HUDEP-2 (cell line): ENCODE measurements around the gene SH3BGRL2.

Experiments used
- DNase-seq, 76 experiments: peaks; one replicate each; lab custom pipeline; 2025; ENCODE audit not compliant: unreplicated experiment in 76 of 76; lab: John Stamatoyannopoulos, UW

SH3BGRL2 gene

DNA sequence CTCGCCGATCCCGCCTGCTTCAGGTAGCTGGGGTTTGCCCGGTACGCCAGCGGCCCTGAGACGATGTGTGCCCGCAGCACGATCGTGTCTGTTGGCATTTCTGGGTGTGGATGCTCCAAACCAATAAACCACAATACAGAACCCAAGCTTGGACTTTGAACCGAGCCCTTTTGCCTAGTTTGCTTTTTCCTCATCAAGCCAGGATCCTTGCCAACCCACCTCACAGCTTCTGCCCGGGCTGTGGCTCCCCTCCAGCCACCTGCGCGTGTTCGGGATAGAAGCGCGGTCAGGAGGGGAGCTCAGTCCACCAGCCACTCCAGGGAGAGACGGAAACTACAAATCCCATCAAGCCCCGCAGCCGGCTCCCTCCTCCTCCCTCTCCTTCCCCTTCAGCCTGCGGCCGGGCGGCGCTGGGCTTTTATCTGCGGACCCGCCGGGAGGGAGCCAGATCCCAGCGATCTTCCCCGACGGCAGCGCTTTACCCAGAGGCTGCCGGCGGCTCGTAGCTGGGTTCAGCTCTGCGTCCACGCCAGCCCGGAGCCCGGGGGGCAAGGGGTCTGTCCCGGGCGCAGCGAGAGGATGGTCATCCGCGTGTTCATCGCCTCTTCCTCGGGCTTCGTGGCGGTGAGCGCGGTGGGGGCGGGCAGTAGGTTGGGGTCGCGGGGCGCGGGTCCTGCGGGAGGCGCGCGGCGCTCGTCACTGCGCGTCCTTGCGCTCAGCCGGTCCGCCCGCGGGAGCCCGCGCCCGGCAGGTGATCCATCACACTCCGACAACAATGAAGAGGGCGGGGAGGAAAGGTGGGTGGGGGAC, at the start of gene SH3BGRL2:
TSS of gene SH3BGRL2 (plus strand) at position 447 of the 810 bp plus-strand sequence. CDS start at position 580, 133 bp downstream.
- peak in 45 of 76 experiments; percentile 6 to 65 (median 32) for DNase-seq

DNA sequence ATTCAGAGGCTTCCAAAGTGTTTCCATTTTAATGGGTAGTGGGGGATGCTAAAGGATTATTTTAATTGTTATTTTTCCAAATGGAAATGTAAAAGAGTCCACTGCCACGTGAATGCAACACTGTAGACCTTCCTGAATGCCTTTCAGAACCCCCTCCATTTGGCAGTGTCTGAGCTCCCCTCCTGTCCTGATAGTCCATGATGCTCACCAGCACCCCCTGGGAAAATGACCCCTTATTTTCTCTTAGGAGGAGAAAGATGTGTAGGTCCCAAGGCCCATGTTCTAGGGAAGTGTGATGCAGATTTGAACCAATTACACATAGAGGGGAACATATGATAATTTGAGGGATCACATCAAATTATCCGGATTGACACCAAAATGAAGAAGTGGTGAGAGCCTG, 46.8 kb upstream of the SH3BGRL2 start:
- DNase-seq: no peak

DNA sequence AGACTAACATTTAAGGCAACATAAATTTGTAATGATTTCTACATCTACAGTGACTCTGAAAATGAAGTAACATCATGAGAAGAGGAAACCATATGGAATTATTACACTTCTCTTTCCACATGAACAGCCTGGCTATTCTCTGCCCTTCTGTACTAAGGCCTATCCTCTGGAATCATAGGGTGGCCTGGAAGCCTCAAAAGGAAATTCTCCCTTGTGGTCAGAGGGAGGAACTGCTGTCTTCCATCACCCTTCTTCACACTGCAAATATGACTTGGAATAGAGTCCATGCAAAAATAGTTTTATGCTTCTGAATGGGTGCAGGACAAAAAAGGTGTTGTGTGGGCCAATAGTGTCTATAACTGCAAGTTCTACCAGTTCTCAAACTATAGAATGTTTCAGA, 44.6 kb upstream of the SH3BGRL2 start:
- DNase-seq: peak in 4 of 76 experiments; percentile 2 to 24 (median 10)

DNA sequence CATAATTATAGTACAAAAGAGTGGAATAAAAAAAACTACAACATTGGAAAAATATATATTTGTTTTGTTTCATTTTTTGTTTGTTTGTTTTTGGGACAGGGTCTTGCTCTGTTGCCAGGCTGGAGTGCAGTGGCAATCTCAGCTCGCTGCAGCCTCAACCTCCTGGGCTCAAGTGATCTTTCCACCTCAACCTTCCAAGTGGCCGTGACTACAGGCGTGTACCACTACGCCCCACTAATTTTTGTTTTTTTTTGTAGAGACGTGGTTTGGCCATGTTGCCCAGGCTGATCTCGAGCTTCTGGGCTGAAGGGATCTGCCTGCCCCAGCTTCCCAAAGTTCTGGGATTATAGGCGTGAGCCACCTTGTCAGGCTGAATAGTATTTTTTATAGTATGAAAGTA, 41.4 kb upstream of the SH3BGRL2 start:
- DNase-seq: no peak

DNA sequence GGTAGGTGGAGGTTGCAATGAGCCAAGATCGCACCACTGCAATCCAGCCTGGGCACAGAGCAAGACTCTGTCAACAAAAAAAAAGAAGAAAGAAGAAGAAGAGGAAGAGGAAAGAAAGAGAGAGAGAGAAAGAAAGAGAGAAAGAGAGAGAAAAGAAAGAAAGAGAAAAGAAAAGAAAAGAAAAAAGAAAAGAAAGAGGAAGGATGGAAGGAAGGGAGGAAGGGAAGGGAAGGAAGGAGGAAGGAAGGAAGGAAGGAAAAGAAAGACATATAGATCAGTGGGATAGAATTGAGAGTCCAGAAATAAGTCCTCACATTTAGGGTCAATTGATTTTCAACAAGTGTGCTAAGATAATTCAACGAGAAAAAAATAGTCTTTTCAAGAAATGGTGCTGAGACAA, 34.0 kb upstream of the SH3BGRL2 start:
- no peak for DNase-seq

DNA sequence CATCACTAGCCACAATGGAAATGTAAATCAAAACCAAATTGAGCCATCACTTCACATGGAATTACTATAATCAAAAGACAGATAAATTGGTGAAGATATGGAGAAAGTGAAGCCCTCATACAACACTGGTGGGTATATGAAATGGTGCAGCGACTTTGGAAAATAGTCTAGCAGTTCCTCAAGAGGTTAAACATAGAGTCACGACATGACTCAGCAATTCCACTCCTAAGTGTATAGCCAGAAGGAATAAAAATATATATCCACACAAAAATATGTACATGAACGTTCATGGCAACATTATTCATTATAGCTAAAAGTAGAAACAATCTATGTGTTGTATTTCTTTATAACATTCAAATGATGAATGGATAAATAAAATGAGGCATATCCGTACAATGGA, 33.1 kb upstream of the SH3BGRL2 start:
- DNase-seq: no peak

DNA sequence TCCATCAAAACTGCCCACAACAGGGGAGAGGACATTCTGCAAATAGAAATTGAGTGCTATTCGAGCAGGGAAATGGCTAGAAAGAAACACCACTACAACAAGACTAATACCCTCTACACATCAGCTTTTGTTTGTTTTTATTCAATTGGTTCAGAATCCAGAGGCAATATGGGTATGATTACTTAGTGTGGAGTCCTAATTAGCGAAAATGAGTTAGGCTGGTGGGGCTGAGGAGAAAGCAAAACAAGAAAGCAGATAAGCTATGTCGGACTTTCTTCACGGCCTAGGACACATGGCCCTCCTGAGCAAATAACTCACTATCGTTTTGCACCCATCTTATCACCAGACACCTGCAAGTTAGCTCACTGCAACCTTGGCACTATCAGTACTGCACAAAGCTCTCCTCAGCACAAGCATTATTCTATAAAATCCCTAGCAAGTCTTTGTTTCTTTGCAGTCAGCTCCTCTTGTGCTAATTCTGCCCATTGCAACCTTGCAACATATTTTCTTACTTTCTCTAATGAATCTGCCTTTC, 31.3 kb upstream of the SH3BGRL2 start:
- peak in 6 of 76 experiments; percentile 6 to 66 (median 28) for DNase-seq

DNA sequence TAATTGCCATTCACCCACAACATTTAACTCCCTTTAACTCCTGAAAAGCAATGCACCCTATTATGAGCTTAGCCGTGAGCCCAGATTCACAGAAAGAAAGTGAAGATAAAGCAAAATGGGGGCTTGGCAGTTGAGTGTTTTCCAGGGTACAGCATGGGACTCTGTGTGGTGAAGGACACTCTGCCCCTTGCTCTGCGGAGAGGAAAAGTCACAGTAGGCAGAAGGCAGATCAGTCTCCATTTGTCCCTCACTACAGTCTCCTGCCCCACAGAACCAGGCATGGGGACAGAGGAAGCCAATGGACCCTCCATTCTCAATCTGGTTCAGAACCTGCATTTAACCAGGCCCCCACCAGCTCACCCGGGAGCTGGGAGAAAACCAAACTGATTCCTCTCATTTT, 30.8 kb upstream of the SH3BGRL2 start:
- no peak for DNase-seq

DNA sequence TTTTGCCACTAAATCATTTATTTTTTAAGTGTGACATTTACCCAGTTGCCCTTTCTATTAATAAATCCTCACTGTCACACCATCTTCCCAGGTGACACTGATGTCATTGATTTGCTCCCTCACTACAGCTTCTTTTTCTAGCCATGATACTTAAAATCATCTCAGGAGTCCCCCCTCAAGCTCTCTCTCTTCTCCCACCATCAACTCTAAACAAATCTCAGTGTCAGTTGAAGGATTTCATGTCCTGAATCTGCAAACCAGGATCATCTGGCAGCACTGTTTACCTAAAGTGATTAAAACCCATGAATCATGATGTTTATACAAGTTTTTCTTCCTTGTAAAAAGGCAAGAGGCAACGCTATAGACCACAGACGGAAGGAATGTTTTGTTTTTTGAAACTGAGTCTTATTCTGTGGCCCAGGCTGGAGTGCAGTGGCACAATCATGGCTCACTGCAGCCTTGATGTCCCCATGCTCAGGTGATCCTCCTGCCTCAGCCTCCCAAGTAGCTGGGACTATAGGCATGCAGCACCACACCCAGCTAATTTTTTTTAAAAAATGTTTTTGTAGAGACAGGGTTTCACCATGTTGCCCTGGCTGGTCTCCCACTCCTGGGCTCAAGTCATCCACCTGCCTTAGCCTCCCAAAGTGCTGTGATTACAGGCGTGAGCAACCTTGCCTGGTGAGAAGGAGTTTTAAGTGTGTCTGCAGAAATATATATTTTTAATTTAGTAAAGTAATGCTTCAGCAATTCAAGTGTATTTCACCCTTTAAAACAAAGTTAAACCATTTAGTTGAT, 30.1 kb upstream of the SH3BGRL2 start:
- DNase-seq: no peak

DNA sequence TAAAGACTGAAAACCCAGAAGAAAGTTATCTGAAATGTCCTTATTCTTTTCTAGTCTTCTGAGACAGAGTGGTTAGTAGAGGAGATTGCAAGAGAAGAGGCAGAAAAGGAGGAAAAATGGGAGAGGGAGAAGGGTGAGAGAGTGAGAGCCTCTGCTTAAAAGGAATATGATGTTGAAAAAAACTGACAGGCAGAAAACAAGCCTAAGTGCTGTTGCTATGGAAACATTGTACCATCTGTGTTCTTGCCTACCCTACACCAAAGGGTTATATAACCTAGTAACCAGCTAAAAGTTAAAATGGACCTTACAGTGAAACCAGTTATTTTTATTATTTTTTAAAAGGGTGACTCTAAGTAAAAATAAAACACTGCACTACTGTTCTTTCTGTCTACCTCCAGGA, 28.3 kb upstream of the SH3BGRL2 start:
- DNase-seq: no peak

DNA sequence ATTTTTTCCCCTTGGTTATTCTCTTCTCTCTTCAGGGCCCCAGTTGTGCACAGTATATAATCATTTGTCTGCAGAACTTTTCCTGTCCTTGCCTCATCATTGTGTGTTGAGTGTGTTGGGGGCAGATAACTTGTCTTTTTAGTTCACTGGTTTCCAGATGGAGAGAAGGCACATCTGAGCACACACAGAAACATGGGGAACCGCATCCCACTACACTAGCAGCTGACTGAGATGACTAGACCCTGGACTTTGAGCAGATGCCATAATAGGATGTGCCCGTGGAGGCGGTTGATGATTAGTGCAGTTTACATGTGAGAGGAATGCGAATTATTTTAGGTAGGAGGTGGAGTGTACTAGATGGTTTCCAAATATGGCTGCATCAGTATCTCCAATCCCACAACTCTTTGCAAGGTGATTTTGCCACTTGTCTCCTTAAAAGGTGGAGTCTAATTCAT, 26.5 kb upstream of the SH3BGRL2 start:
- DNase-seq: peak in 3 of 76 experiments; percentile 21 to 44 (median 24)

DNA sequence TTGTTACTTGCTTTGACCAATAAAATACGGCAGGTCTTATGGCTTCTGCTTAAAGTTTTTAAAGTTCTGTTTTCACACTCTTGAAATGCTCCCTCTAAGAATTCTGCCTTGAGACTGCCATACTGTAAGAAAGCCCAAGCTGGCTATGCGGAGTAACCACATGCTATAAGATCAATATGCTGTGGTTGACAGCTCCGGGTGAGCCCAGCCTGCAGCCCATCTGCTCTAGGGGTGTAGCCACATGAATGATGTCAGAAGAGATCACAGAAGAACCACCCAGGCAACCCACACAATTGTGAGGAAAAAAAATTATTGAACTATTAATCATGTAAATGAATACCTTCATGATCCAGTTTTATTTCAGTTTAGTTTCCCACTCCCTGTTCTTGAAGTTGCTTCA, 26.1 kb upstream of the SH3BGRL2 start:
- DNase-seq: no peak

DNA sequence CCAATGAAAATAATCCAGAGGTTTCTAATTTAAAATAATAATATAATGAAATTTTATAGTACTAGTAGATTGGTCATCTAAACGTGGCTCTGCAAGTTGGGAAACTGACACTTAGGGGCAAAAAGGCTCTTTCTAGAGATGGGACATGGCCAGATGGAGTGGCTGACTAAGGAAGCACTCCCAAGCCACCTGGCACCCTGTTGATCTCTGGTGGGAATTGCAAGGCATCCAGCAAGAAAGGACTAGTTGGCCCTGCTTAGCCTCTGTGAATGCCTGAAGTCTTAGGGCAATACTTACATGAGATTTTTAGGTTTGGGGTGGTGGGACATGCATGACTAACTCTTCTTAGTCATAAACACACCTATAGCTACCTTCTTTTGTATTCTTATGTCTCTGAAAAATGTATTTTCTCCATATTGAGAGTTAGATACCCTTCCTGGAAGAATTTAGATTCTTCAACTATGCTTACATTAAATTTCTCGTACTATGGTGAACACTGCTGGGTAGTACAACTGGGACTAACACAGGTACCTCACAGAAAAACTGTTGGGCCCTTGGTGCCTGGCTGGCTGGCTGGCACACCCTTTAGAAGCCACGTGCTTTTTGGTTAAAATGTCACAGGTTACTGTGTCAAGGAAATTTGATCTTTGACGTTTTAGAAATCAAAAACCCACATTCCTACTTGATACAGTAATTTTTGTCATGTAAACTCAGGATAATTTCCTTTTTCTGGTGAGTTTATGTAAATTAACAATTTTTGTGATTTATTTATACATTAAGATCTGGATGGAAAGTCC, 25.0 kb upstream of the SH3BGRL2 start:
- DNase-seq: no peak

DNA sequence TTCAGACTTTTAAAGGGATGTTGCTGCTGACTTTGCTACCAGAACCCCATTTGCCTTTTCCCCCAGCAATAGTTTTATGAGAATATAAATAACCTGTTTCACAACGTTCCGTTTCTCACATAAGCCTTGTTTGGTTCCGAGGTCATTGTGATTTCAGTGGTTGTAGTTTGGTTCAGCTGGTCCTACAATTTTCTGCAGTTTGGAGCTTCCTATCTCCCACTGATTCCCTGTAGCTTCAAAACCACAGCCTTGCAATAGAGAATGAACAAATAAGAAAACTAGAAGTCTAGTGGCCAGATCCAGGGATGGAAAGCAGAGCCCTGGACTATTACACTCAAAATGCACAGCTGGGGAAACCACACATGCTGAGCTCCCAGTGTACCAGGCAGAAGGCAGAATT, 24.1 kb upstream of the SH3BGRL2 start:
- no peak for DNase-seq

DNA sequence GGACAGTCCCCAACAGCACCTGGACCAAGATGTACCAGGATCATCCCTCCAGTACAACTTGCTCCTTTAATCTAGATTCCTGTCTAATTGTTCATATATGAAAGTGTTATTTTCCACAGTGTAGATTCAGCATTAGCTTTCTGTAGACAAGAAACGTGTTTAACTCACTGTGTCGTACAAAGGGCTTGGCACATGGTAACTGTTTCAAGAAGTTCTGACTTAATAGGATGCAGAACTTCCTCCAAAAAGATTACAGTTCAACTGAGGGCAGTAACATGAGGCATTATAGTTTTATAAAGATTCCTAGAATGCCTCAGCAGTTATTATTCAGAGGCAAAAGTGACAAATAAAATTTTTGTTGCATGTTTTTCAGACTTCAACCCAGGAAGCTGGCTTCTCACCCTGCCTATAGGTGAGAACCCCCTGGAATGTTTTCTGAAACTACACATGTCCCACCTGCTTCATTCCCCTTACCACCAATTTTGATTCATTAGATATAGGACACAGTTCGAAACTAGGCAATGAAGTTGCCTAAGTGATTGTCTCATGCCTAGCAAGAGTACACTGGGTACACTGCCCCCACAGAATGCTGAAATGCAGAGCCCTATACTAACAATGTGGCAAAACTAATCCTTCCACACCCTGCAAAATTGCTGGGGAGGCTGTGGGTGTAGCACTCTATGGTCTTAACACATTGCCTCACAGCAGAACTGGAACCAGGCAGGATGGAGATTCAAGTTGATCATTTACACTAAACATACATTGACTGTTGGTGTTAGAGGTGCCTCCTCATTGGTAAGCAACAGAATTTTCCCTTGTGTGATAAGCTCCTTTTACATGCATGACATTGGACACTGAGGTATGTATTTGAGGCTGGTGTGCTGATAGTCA, 22.6 kb upstream of the SH3BGRL2 start:
- DNase-seq: no peak

DNA sequence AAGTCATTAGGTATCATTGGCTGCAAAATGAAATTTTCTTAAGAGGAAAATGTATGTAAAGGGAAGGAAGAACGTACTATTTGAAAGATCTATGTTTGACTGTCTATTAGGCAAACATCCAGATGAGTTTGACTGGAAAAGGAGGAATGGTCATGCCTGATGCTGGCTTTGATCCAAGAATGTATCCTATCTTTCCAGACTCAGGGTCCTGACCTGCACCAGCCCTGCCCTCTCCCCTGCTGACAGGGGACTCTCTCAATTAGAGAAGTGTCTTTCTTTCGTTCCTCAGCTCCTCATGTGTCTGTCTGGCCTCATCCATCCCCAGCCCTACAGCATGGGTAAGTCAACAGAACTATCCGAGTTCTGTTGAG, 21.9 kb upstream of the SH3BGRL2 start:
- no peak for DNase-seq

DNA sequence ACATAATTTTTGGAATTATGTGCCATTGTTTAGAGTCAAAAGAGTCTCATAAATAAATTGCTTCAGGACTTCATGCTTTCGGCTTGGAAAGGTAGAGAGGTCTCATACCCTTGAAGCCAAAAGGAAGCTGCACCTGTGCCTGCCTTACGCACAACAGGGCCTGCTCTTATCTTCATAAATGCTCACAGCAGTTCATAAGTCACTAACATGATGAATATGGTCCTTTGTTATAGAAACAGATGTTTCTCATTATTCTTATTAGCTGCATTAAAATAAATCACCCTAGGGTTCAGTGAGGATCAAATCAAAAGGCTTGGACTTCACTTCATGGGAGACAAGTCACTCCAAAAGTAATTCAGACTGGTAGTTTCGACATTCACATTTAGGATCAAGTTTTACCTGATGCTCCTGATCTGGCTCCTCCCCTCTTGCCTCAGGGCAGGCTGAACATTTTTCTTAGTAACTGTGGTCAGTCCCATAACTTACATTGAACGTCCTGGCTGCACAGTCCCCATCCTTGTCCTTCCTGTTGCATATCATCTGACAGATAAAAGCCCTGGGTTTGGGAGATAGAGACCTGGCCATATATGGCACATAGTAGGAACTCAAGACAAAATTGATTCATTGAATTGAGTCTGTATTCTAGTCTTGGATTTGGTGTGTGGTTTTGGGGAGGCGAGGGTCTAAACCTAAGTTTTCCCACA, 20.7 kb upstream of the SH3BGRL2 start:
- no peak for DNase-seq

DNA sequence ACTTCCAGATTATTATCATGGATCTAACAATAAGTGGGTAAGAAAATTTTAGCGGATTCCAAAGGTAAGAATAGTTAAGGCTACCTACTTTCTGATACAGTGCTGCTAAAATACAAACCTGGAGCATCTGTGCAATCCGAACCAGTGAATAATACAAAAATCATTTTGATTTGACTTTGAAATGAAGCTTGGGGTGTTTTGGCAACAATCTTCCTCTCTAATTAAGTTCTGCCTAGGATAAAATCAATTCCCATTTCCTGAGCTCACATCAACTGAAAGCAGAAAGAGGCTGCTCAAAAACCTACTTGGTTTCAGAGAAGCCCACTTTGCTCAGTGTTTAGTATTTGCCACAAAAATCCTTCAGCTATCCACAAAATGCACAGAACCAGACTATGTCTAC, 18.7 kb upstream of the SH3BGRL2 start:
- DNase-seq: no peak

DNA sequence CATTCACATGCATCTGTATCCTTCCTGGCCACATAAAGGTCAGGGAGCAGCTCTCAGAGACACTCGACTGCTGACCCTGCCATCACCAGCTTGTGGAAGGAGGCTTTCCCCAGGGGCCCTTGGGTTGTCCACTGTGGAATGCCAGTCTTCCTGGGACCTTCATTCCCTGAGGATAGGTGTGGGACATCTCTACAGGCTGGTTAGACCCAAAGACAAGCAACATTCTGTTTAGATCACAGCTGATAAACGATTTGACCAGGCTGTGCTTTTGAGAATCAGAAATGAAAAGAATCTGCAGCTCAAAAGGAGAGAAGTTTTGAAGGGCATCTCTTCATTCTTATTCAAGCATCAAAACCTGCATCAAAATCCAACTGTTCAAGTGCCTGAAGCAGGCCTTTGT, 18.2 kb upstream of the SH3BGRL2 start:
- DNase-seq: no peak
